ENCODE data around the gene FHL1.
"Not testable (repeated sequence)": the region's sequence is repeated elsewhere in the genome, so short reads cannot be mapped to it uniquely, and the experiment has no call there.

Gene FHL1

GRCh38 chrX:136147315-136147901 lies at the start of gene FHL1:
Gene FHL1, plus strand, starts transcription at chrX:136147533.
- peak; percentile 69 for DNase-seq

GRCh38 chrX:136097871-136098805 lies 49.2 kb upstream of the FHL1 start:
- DNase-seq, result no peak

GRCh38 chrX:136104936-136105335 lies 42.4 kb upstream of the FHL1 start:
- no peak for DNase-seq

- no peak for DNase-seq
These were observed 40.3 kb upstream of the FHL1 start for GRCh38 chrX:136106920-136107528.

GRCh38 chrX:136108905-136109304 lies 38.4 kb upstream of the FHL1 start:
- DNase-seq, result not testable (repeated sequence)

- DNase-seq, result no peak
These were observed 35.0 kb upstream of the FHL1 start for GRCh38 chrX:136112286-136112685.

- DNase-seq, result no peak
These were observed 34.6 kb upstream of the FHL1 start for GRCh38 chrX:136112778-136113177.

- no peak for DNase-seq
These were observed 32.0 kb upstream of the FHL1 start for GRCh38 chrX:136115126-136115903.

- no peak for DNase-seq
These were observed 31.4 kb upstream of the FHL1 start for GRCh38 chrX:136115904-136116297.

- no peak for DNase-seq
These were observed 25.5 kb upstream of the FHL1 start for GRCh38 chrX:136121788-136122187.

- DNase-seq, result no peak
These were observed 25.1 kb upstream of the FHL1 start for GRCh38 chrX:136122207-136122606.

- DNase-seq, result no peak
These were observed 22.2 kb upstream of the FHL1 start for GRCh38 chrX:136125106-136125505.

- DNase-seq, result no peak
These were observed 21.0 kb upstream of the FHL1 start for GRCh38 chrX:136126371-136126770.

- DNase-seq, result no peak
These were observed 20.4 kb upstream of the FHL1 start for GRCh38 chrX:136126872-136127406.

GRCh38 chrX:136128743-136129142 lies 18.6 kb upstream of the FHL1 start:
- no peak for DNase-seq

GRCh38 chrX:136130931-136131833 lies 16.2 kb upstream of the FHL1 start:
- no peak for DNase-seq

GRCh38 chrX:136138939-136139338 lies 8.4 kb upstream of the FHL1 start:
- DNase-seq, result no peak

- no peak for DNase-seq
These were observed 5.8 kb upstream of the FHL1 start for GRCh38 chrX:136141569-136141968.

GRCh38 chrX:136142592-136142991 lies 4.7 kb upstream of the FHL1 start:
- no peak for DNase-seq

- peak; percentile 51 for DNase-seq
These were observed 3.6 kb upstream of the FHL1 start for GRCh38 chrX:136143711-136144110.

GRCh38 chrX:136146614-136147314 lies 569 bp upstream of the FHL1 start:
- peak; percentile 21 for DNase-seq

Data from CD4-positive, alpha-beta T cell treated with Interleukin-10 for 1 hour (primary cell).